HUDEP-2 (cell line): ENCODE data around the gene SPCS2.
"Not testable (repeated sequence)": the region's sequence is repeated elsewhere in the genome, so short reads cannot be mapped to it uniquely, and the experiment has no call there.

ENCODE experiments used
- DNase-seq, 76 experiments: peaks; one replicate each; lab custom pipeline; 2025; ENCODE audit not compliant: unreplicated experiment in 76 of 76; lab: John Stamatoyannopoulos, UW

SPCS2 gene

DNA sequence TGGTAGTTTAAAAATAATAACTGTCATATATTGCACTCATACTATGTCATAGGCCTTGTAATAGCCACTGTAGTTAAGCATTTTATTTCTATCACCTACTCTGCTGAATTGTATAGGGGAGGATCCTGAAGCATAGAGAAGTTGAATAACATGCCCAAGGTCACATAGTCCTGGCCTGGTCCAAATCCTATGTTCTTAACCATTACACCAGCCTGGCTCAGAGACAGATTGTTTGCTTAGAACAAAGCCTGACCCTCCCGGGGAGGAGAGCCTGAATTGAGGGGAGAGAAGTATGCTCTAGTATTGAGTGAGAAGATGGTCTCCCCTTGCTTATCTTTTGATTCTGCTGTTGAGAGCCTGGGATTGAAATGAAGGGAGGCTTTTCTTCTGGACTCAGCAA, 41.9 kb downstream of the SPCS2 start:
- no peak for DNase-seq

DNA sequence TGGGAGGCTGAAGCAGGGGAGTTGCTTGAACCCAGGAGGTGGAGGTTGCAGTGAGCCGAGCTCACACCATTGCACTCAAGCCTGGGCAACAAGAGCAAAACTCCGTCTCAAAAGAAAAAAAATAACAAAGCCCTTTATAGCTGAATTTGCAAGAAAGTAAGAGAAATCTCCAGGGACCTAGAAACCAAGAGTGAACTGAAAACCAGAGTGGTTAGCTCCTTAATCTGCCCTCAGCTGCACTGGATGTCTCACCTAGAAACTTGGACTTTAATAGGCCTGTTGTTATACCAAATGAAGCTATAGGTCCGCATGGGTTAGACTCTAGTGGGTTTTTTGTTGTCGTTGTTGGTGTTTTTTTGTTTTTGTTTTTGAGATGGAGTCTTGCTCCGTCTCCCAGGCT, 43.8 kb downstream of the SPCS2 start:
- DNase-seq, result no peak

DNA sequence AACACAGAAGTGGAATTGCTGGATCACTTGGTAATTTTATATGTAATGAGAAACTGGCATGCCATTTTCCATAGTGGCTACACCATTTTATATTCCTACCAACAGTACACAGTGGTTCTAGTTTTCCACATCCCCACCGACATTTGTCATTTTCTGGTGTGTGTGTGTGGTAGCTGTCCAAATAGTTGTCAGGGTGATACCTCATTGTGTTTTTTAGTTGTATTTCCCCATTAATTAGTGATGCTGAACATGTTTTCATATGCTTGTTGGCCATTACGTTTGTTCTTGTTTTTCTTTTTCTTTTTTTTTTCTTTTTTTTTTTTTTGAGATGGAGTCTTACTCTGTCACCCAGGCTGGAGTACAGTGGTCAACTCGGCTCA, 51.9 kb downstream of the SPCS2 start:
- DNase-seq, result no peak

DNA sequence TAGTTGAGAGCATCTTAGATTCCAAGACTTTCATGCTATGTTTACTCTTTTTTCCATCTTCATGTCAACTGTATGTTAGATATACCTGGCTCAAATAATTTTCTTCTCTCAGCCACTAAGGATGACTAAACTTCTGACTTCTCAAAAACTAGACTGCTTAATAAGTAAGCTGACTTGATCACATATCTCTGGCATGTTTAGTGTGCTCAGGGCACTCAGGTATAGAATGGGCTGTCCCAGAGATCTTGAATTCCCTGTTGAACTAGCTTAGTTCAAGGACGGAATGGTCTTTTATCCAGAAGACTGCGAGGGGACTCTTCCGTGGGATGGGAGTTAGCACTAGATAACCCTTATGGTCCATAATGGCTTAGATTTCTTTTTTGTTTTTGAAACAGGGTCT, 52.6 kb downstream of the SPCS2 start:
- DNase-seq, result no peak

DNA sequence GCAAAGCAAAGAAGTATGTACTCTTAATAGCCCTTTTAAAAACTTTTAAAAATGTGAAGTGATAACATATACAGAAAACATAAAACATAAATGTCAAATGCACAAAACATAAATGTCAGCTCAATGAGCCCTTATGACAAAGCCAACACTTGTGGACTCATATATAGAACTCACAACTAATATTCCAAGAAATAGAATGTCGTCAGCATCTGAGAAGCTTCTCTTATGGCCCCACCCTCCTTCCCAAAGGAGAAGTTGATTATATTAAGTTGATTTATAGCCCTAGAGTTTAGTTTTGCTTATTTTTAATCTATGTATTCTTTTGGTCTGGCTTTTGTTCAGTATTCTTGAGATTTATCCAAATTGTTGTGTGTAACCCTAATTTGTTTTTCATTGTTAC, 53.5 kb downstream of the SPCS2 start:
- no peak for DNase-seq

DNA sequence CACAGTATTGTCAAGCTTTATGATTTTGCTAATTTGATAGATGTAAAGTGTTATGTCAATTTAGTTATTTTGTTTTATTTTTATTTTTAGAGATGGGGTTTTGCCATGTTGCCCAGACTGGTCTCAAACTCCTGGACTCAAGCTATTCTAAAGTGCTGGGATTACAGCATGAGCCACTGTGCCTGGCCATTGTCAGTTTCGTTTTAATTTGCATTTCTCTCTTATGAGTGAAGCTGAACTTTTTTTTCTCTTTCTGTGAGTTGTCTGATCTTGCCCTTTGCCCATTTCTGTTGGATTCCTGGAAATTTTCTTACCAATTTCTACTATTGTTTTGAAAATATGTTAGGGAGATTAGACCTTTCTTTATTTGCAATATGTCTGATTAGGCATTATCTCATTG, 55.1 kb downstream of the SPCS2 start:
- no peak for DNase-seq

DNA sequence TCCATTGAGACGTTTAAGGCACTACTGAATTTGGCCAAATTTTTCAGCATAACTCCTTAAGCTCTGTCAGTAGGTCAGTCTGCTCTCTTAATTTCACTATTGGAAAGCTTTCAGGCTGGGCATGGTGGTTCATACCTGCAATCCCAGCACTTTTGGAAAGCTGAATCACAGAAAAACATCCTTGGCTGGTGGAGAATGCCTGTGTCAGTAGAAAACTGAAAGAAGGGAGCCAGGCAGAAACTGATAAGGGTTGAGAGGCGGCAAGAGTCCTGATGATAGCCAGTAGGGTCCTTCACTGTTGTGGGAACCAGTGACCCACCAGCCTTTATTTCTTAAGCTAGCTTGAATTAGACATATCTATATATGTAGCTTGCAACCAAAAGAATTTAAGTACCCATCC, 62.3 kb downstream of the SPCS2 start:
- no peak for DNase-seq

DNA sequence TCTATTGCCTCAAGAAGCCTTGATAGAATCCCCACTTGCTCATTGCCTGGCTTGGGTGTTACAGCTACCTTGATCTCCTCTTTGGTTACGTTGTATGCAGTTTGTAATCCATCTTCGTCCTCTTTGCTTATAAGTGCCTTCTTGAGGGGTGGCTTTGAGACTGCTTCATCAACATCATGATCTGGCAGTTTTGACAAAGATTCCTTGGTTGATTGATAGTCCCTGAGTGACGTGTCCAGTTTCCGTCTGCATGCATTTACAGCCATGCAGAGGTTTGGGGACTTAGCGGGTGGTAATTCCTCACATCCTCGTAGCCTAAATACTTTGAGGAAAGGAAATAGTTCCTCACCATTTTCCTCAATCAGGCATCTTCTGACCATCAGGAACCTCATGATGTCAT, 62.8 kb downstream of the SPCS2 start:
- no peak for DNase-seq

DNA sequence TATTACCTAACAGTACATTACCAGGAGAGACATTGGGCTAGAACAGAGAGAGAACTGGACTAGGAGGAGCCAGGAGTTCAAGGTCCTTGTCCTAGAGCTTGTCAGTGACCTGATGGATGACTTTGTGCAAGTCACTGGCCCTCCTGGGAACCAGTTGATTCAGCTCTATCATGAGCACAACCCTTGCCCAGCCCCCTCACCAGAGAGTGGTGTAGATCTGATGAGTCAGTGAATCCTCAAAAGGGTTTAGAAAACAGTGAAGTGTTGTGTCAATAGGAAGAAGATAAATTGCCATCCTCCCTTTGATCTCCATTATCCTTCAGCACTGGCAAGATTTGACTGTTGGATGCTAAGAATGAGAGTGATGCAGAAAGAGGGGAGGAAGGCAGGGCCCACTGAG, 64.0 kb downstream of the SPCS2 start:
- DNase-seq, result peak in 29 of 76 experiments; percentile 3 to 59 (median 25)

DNA sequence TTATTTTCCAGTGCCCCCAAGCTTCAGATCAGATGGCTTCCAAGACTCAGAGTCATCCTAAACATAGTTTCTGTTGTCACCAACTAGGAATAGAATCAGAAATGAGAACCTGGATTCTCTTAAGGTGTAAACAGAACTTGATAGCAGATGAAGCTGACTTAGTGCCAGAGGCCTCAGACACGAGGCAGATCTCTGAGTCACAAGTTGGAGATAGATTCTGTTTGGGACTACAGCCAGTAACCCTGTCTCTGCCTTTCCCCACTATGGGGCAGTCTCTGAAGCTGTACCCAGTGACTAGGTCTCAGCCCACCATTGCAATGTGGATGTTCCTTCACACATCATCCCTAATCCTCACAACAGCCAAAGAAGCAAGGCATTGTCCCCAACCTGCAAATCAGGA, 65.1 kb downstream of the SPCS2 start:
- peak in 60 of 76 experiments; percentile 6 to 76 (median 46) for DNase-seq

DNA sequence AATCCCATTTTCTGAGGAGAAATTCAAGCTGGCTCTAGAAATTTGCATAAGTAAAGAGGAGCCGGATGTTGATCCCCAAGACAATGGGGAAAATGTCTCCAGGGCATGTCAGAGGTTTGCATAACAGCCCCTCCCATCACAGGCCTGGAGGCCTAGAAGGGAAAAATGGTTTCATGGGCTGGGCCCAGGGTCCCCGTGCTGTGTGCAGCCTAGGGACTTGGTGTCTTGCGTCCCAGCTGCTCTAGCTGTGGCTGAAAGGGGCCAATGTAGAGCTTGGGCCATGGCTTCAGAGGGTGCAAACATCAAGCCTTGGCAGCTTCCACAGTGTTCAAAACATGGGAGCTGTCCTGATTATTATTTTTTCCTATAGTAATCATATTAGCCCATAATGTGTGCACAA, 70.1 kb downstream of the SPCS2 start:
- DNase-seq, result not testable (repeated sequence)

DNA sequence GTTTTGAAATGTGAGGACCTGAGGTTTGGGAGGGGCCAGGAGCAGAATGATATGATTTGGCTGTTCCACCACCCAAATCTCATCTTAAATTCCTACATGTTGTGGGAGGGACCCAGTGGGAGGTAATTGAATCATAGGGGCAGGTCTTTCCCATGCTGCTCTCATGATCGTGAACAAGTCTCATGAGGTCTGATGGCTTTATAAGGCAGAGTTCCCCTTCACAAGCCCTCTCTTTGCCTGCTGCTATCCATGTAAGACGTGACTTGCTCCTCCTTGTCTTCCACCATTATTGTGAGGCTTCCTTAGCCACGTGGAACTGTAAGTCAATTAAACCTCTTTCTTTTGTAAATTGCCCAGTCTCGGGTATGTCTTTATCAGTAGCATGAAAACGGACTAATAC, 71.3 kb downstream of the SPCS2 start:
- DNase-seq, result not testable (repeated sequence)

DNA sequence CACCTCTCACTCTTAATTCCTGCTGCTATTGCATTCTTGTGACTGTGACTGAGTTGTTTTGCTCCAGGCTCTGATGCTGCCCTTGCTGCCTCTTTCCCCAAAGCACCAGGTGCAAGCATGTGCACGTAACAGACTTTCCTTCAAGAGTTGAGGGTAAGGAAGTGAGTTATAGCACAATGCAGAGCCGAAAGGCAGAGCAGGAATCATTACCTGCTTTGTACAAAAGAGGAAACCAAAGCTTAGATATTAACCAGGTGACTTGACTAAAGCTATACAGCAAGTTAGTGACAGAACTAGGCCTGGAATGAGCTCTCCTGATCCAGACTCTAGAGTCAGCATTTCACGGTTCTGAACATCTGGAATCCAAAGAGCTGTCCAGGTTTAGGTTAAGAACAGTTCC, 73.2 kb downstream of the SPCS2 start:
- DNase-seq, result no peak

DNA sequence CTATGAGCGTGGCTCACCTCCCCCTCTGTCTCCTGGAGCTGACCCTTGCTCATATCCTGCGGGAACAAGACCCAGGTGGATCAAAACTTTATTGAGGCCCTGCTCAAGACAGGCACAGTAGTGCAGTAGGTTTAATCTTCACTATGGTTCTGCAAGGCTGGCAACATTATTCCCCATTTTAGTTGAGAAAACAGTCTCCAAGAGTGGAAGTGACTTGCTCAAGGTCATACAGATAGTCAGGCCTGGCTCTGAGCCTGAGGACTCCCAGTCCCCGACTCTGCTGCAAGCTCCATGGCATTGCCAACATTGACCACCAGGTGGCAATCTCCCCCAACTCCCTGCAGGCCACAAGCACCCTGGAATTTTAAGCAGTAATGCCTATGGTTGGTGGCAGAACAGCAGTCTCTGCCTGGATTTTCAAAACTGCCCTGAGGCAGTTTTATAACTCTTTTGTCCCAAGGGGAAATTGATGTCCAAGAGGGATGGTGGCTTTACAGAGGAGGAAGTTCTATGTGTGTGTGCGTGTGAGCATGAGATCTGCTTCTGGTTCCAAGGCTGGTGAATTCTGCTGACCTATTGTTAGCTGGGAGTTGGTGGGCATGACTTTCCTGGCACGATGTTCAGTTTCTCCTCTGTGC, 73.8 kb downstream of the SPCS2 start:
- peak in 74 of 76 experiments; percentile 10 to 91 (median 78) for DNase-seq

DNA sequence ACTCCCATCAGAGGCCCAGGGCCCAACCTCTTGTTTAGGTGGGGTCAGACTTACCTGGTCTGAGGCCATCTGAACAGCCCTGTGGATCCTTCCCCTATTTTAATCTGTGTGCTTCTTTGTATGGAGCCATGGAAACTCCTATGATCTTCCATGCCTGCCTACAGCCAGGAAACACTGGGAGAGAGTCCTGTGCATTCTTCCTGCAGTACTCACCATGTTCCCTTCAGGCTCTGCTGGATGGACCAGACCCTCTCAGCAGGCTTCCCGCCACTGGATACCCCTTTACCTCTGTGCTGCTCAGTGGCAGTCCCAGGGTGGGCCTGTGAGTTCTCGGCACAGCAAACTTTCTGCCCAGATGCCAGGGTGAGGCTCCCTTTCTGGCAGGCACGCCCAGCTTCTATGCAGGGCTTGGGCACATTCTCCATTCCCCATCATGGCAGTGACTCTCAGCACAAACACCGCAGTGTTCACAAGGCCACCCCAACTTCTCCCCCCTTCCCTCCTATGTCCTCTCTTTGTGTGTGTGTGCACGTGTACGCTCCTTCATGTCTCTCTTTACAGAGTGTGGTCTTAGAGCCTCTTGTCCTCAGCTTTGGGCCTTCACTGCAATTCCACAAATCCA, 74.5 kb downstream of the SPCS2 start:
- no peak for DNase-seq

DNA sequence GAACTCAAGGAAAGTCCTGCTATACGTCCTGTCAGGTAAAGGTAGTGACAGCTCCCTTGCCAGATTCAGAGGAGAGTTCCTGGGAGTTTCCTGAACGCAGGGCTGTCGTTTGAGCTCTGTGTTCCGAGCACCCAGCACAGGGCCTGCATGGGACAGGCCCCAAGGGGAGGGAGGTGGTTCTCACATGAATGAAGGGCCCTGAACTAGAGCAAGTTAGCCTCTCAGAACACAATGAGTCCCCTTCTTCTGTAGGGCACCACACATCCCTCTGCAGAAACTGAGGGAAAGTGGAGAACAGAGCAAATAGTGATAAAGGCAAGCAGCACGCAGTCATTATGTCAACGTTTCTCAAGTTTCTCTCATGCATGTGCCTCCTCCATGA, 75.0 kb downstream of the SPCS2 start:
- no peak for DNase-seq

DNA sequence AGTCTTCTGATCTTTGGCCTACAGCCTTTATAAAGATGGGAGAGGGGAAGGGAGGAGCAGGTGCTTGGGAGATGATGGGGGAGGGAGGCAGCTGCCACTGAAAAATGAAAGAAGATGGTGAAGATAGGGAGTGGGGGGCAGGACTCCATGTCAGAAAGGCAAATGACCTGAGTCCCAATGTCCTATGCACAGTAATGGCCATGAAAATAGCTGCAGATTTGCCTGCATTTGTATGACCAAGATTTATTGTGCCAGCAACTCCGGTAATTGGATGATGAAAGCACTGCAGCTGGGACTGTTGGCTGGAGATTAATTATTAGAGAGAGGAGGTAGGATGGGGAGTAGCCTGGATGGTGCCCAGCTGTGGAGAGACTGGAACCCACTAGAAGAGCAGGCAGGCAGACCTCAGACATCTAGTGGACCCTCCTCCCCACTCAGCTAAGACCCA, 75.7 kb downstream of the SPCS2 start:
- no peak for DNase-seq

DNA sequence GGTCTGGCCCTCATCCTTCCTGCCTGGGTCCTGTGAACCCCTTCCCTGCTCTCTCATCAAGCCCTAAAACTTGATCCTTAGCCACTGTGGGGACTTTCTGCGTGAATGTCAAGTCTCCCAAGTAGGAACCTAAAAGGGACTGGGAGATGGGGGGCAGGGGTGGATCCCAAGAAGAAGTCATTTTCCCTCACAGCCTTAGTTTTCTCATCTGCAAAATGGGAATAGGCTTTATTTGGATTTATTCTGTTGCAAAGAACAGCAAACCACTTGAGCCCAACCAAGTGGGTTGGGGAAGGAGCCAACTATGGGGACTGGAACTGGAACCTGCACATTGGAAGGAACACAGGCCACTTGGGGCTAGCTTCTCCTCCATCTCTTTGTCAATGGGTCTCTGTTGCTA, 76.5 kb downstream of the SPCS2 start:
- DNase-seq, result no peak

DNA sequence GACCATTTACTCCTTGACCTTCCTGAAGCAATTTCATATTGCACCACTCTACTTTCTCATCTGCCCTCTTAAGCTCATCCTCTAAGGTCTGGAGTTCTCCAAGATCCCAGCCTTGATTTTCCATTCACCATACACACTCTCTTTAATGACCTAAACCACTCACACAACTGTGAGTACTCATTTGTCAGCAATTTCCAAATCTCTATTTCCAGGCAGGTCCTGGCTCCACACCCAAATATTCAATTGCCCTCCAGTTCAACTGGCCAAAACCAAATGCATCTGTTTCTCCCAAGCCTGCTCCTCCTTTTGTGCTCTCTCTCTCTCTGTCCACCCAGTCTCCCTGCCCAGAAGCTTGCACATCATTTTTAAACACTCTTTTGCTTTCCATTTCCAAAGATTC, 79.3 kb downstream of the SPCS2 start:
- no peak for DNase-seq
